Astrocyte of the cerebellum (primary cell): ENCODE measurements around the gene SLC35D3.
"Not testable (repeated sequence)": the region's sequence is repeated elsewhere in the genome, so short reads cannot be mapped to it uniquely, and the experiment has no call there.

Source experiments
- DNase-seq: peaks from one replicate; pipeline ENCODE4 v3.0.0-alpha.2; 2011; ENCODE audit warnings: low read depth
- H3K4me3 ChIP-seq: 2 replicates; pipeline ENCODE4 v1.5.1; 2011; ENCODE audit warnings: mild to moderate bottlenecking, low read depth, low read length, moderate library complexity
- in situ Hi-C: cut with HindIII; loops from 2 replicates; pipeline ENCODE4 v1.10.0; 2017; ENCODE audit warnings: low sequenced_read_pairs
- TF ChIP-seq, protein P1 (sequence below): IDR thresholded peaks from 2 replicates; pipeline ENCODE4 v1.5.1; 2012; ENCODE audit warnings: low read length, low read depth, moderate library complexity, mild to moderate bottlenecking; ENCODE audit errors: missing control alignments

The SLC35D3 gene

DNA sequence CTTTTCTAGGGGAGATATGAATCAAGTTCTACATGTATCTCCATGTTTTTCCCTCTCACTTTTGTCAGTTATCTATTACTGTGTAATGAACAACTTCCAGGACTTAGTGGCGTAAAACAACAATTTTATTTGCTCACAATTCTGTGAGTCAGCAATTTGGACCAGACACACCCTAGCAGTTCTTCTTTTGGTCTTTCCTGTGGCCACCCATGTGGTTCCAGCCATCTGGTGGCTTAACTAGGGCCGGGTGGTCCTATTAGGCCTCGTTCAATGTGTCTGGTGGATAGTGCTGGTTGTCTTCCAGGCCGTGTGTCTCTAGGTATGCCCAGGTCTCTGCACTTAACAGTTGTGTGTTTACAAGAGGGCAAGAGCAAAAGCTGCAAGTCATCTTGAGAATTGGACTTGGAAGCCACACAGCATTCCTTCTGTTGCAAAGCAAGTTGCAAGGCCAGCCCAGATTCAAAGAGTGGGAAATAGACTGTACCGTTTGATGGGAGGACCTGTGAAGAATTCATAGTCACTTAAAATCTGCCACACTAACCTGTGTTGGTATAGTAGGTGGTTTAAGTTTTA is 20.8 kb upstream of the SLC35D3 start:
- TF ChIP-seq, protein P1, sequence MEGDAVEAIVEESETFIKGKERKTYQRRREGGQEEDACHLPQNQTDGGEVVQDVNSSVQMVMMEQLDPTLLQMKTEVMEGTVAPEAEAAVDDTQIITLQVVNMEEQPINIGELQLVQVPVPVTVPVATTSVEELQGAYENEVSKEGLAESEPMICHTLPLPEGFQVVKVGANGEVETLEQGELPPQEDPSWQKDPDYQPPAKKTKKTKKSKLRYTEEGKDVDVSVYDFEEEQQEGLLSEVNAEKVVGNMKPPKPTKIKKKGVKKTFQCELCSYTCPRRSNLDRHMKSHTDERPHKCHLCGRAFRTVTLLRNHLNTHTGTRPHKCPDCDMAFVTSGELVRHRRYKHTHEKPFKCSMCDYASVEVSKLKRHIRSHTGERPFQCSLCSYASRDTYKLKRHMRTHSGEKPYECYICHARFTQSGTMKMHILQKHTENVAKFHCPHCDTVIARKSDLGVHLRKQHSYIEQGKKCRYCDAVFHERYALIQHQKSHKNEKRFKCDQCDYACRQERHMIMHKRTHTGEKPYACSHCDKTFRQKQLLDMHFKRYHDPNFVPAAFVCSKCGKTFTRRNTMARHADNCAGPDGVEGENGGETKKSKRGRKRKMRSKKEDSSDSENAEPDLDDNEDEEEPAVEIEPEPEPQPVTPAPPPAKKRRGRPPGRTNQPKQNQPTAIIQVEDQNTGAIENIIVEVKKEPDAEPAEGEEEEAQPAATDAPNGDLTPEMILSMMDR: no peak
- DNase-seq: no peak
- H3K4me3 ChIP-seq: no peak overlapping the region
- in situ Hi-C loops: no loop called here

GRCh38 chr6:136904477-136904876 is 17.6 kb upstream of the SLC35D3 start:
- DNase-seq, in situ Hi-C loops: not testable (repeated sequence)

GRCh38 chr6:136914947-136915346 is 7.2 kb upstream of the SLC35D3 start:
- no peak overlapping the region for H3K4me3 ChIP-seq
- in situ Hi-C loops: no loop called here
- no peak for DNase-seq
- TF ChIP-seq, protein P1: no peak

More at GRCh38 chr6:136904477-136904876, 17.6 kb upstream of the SLC35D3 start:
- H3K4me3 ChIP-seq: not testable (repeated sequence)

GRCh38 chr6:136918706-136919105 is 3.4 kb upstream of the SLC35D3 start:
- H3K4me3 ChIP-seq: no peak overlapping the region
- in situ Hi-C loops: no loop called here
- TF ChIP-seq, protein P1: no peak
- DNase-seq: no peak

- TF ChIP-seq, protein P1: no peak
- in situ Hi-C loops: no loop called here
- DNase-seq: no peak
- H3K4me3 ChIP-seq: no peak overlapping the region
These were observed 1.9 kb upstream of the SLC35D3 start for GRCh38 chr6:136920216-136920615.

GRCh38 chr6:136920671-136921380 is 1.3 kb upstream of the SLC35D3 start:
- DNase-seq: no peak
- TF ChIP-seq, protein P1: no peak
- in situ Hi-C loops: no loop called here
- H3K4me3 ChIP-seq: peak overlapping the region; percentile 47

GRCh38 chr6:136921381-136921935 is 643 bp upstream of the SLC35D3 start:
- H3K4me3 ChIP-seq: peak overlapping the region; percentile 47
- TF ChIP-seq, protein P1: no peak
- in situ Hi-C loops: no loop called here
- no peak for DNase-seq
